Frontal cortex (tissue), 4 donors: ENCODE data around the gene DNMT1. TPM values are rescaled to one million over a fixed set of nuclear protein-coding genes. Genes with fewer than 3 reads are reported as not detected.

Experiments
- DNase-seq, 2 donors: peaks; one replicate each; pipeline ENCODE4 v3.0.0; 2012; ENCODE audit warnings: low spot score in 2 of 2
- FAIRE-seq: peaks from 2 replicates; lab custom pipeline; 2012; peaks lifted over from hg19 to GRCh38; lab: Jason Lieb, UNC
- total RNA-seq: library from RNA; depleted of rRNA; stranded (reverse); fragments of >200 nt; gene quantifications from one replicate; pipeline ENCODE4 v1.2.3, GENCODE V29; 2014
- donor health status: control.
- donor health status: control.
- donor health status: control.

DNMT1 gene
- total RNA-seq, 1 donor from 2014 or later: 28.9 TPM

DNA sequence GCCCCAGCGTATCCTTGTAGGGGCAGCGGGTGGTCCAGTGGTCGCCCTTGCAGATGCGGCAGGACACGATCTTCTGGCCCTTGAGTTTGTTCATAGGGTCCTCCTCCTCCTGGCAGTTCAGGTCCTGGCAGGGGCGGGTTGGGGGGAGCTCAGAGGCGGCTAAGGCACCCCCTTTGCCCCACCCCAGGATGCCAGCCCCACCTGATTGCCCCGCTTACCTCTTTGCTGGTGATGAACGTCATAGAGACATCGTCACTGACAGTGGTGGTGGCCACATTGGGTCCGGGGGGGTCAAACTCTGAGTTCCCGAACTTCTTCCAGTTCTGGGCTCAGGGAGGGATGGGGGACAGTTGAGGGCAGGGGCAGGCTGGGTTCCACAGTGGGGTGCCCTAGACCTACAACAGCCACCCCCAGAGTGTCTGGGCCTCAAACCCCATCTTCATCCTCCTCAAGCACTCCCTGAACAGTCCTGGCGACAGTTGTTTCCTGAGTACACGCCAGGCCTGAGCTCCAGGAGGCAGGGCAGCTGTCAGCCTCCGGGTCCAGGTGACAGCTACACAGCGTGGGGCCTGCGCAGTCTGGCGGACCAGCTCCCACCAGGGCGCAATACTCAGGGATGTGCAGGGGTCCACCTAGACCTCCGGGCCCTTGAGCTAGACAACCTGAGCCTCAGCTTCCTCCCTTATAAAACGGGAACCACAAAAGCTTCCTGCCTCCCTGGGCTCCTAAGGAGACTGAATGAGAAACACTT is 77.7 kb downstream of the DNMT1 start:
- DNase-seq (no peak), FAIRE-seq (no peak)

DNA sequence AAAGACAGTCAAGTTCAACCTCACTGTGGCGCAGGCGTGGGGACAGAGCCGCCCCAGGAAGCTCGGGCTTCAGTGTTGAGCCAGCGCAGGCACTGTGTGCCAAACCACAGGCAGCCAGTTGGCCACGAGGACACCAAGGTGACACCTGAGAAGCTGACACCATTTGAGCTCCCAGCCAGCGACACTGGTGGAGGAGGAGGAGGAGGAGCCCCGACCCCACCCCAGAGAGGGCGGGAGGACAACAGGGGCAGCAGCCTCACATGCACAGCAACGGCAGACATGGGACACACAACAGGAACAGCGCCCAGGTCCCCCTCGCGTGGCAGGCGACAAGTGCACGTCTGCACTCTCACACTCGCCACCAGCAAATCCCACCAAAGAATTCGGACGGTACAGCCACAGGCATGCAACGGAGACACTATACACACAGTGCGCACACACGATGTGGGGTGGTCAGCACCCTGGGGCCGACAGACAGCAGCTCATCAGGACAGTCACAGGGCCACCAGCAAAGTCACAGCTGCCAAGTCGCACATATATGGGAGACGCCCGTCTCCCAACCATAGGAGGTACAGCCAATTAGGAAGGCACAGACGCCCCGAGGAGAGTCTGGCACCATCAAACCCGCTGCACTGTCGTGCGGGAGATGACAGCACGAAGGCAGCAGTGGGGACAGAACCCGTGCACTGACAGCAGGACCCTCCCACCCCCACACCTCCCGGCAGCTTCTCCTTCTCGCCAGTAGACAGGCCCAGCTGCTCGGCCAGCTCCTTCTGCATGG is 78.5 kb downstream of the DNMT1 start:
- FAIRE-seq (no peak), DNase-seq (no peak)

DNA sequence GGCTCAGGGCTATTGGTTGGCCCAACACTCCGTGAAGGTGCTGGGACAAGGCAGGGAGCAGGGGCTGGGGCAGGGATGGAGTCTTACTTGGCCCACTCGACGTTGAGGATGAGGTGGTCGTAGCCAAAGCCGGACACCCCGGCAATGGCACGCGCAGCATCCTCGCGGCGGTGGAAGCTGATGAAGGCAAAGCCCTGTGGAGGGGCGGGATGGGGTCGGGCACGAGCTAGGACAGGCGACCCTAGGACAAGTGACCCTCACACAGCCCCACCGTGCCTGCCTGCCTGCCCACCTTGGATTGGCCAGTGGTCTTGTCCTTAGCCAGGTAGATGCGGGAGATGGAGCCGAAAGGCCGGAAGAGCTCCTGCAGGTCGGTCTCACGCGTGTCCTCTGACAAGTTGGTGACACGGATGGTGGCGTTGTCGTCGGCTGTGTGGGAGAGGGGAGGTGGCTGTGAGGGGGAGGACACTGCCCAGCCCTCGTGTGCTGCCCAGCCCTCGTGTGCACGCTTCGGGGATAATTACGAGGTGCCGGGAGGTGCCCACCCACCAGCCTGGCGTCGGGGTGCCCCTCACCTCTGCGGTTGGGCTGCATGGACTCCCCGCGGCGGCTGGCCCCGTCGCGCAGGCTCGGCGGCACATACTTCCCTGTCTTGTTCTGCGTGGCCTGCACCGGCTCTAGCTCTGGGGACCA is 79.2 kb downstream of the DNMT1 start:
- FAIRE-seq (no peak), DNase-seq (no peak)

DNA sequence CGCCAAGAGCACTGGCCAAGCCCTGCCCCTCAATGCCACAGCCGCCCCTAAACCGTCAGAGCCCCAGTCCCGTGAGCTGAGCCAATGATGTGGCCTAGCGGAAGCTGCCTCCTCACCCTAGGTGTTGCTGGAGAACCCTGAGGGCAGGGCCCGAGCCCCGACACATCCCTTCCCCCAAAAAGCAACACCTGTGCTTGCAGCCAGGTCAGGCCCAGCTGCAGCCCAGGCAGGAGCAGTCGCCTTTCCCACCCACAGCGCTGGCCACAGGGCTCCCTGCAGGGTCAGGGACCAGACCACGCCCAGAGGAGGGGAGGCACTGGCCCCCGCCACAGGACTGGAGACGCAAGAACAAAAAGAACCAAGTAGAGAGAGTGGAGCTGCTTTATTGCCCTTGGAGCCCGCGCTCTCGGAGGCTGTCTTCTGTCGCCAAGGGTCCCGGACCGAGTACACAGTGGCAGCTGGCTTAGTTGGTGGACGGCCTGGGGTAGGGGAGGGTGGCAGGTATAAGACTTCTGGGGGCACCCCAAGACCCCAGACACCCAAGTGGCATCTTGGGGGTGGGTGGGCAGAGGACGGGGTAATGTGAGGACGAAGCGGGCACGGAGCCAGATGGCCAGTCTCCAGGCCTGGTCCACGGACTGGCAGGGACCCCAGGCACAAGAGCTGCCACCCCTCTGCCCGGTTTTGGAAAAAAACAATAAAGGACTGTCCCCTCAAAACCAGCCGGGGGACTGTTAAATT is 79.9 kb downstream of the DNMT1 start:
- FAIRE-seq (no peak), DNase-seq (no peak)

- DNase-seq (no peak), FAIRE-seq (no peak)
Observed at GRCh38 chr19:10113964-10114650, 80.6 kb downstream of the DNMT1 start.

- no peak for FAIRE-seq
Observed at GRCh38 chr19:10113592-10113963, 81.2 kb downstream of the DNMT1 start.

GRCh38 chr19:10112895-10113591 is 81.7 kb downstream of the DNMT1 start:
- no peak for FAIRE-seq
- DNase-seq: no peak

More at GRCh38 chr19:10113592-10113963, 81.2 kb downstream of the DNMT1 start:
- DNase-seq: no peak

GRCh38 chr19:10112037-10112761 is 82.6 kb downstream of the DNMT1 start:
- FAIRE-seq (no peak), DNase-seq (no peak)

DNA sequence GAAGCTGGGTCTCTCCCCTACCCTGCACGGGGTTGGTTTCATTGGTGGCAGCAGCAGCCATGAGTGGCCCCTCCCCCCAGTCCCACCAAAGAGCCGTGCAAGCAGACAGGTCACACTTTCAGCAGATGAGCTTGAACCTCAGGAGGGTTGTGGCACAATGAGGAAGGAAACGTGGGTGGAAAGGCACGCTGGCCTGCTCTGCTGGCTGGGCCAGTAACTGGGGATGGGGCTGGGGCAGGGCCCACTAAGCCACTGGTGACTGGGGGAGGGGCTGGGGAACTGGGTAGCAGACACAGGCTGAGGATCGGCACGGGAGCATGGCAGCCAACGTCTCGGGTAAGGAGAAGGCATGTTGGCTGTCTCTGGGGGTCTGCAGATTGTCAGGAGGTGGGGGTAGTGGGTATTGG is 83.3 kb downstream of the DNMT1 start, which contains the start of gene P2RY11:
Gene P2RY11 (plus strand): TSS at position 289 of the 407 bp plus-strand sequence. CDS start 29 bp downstream, at position 318.
- FAIRE-seq (no peak), DNase-seq (no peak)

GRCh38 chr19:10110972-10111317 is 83.8 kb downstream of the DNMT1 start:
- FAIRE-seq: no peak
- no peak for DNase-seq

- DNase-seq (no peak), FAIRE-seq (no peak)
Observed at GRCh38 chr19:10110076-10110971, 84.4 kb downstream of the DNMT1 start.

GRCh38 chr19:10109528-10109927 is 85.2 kb downstream of the DNMT1 start:
- DNase-seq: no peak
- FAIRE-seq: no peak

DNA sequence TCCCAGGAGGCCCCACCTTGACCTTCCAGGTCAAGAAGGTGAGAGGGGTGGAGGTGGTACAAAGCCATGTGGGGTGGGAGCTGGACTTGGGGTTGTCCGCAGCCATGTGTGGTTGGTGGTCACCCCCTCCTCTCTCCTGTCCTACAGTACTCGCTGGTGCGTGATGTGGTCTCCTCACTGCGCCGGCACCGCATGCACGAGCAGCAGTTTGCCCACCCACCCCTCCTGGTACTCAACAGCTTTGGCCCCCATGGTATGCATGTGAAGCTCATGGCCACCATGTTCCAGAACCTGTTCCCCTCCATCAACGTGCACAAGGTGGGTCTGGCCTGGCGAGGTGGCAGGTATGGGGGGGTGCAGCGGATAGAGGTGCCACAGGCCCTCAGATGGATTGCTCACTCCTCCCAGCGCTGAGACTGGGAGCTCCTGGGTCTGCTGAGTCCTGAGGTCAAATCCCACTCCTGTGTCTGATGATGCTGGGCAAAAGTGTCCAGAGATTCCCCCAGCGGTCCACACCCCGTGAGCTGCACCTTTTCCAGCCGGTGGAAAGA is 86.9 kb downstream of the DNMT1 start:
- DNase-seq: no peak
- no peak for FAIRE-seq

- FAIRE-seq: no peak
Observed at GRCh38 chr19:10107254-10107653, 87.5 kb downstream of the DNMT1 start.

GRCh38 chr19:10106100-10106936 is 88.4 kb downstream of the DNMT1 start, which contains the start of gene PPAN:
TSS of gene PPAN (plus strand) at chr19:10106362. CDS start at chr19:10106395, 33 bp downstream.
- DNase-seq: peak; percentile 99 to 100
- peak; percentile 54 for FAIRE-seq

More at GRCh38 chr19:10107254-10107653, 87.5 kb downstream of the DNMT1 start:
- no peak for DNase-seq
